NCI-H345 treated with DMSO at 0.1 percent for 48 hours (cell line): ENCODE data around the gene TAF1.
A peak's percentile ranks its signal among the peaks of the same experiment; 100 is the strongest.
"Not testable (repeated sequence)": the region's sequence is repeated elsewhere in the genome, so short reads cannot be mapped to it uniquely, and the experiment has no call there.

ENCODE experiments used
- DNase-seq: peaks from one replicate; lab custom pipeline; 2025; ENCODE audit not compliant: unreplicated experiment; lab: John Stamatoyannopoulos, UW

The TAF1 gene

GRCh38 chrX:71420686-71421085, 54.5 kb downstream of the TAF1 start:
- no peak for DNase-seq

DNA sequence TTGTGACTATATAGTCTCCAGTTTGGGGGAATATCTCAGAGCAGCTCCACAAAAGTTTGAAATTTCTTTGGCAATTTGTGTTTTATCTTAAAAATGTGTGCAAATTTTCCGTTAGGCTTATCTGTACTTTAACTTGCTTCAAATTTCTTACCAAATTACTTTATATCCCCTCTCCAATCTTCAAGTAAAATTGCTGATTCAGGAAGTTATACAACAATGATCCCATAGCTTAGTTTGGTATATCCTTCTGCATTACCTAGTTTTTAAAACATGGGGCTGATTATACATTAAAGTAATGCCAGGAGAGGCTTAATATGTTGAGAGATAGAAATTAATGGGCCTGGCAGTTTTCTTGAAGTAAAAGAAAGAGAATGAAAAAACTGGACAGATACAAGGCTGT, 66.6 kb downstream of the TAF1 start:
- DNase-seq = no peak

DNA sequence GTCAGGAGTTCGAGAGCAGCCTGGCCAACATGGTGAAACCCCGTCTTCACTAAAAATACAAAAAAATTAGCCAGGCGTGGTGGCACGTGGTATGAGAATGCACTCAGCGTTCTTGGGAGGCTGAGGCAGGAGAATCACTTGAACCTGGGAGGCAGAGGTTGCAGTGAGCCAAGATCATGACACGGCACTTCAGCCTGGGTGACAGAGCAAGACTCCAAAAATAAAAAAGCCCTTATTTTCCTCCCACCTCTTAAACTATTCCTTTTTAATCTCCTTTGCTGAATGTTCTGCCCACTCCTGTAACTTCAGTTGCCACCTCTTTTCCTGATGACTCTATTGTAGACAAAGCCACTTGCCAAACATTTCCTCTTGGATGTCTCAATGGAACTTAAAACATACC, 72.6 kb downstream of the TAF1 start:
- no peak for DNase-seq

- DNase-seq = no peak
Observed at GRCh38 chrX:71439420-71439819, 73.3 kb downstream of the TAF1 start.

DNA sequence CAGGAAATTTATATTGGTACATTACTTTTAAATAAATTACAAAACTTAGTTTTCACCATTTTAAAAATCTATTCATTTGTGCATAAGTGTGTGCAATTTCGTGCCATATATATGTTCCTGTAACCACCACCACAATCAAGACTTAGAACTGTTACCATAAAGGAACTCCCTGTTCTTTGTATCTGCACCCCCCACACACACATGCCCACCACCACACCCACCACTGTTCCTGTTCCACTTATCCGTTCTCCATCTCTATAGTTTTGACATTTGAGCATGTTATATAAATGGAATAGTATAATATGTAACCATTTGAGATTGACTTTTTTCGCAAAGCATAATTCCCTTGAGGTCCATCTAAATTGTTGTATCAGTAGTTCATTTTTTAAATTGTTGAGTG, 73.7 kb downstream of the TAF1 start:
- no peak for DNase-seq

DNA sequence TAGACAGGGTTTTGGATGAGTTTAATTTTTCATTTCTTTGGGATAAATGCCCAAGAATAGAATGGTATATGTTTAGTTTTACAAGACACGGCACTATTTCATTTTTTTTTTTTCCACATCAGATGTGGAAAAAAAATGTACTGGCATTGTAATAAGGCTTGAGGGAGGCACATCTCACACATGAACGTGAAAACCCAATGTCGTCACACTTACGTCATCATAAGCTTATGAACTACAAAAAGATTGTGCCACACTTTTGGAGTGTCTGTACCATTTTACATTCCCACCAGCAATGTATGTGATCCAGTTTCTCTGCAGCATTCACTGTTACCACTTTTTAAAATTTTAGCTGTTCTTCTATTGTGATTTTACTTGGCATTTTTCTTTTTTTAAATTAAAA, 74.2 kb downstream of the TAF1 start:
- no peak for DNase-seq

- not testable (repeated sequence) for DNase-seq
Observed at GRCh38 chrX:71441809-71442208, 75.7 kb downstream of the TAF1 start.

DNA sequence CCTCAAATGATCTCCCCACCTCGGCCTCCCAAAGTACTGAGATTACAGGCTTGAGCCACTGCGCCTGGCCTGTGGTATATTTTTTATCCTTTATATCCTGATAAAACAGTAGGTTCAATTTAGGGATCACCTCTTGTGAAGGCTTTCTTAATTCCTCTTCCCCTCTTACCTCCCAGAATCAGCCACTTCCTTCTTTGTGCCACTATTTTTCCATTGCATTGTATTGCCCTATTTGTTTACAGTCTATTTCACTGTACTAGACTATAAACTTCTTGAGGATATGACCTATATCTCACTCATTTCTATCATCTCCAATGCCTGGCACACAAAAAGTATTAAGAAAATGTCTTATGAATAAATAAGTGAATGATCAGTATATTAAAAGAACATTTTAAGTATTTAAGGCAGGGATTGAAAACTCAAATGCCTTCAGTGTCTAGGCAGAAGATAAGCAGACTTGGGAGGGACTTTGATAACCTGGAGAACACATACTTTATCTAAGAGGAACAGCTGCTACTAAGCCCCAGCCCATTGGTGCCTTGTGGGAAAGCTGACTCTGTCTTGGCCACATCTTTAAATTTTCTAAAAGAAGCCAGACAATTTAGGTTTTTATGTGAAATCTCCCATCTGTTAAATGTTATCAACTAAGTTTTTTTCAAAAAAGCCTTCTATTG, 84.4 kb downstream of the TAF1 start:
- DNase-seq = no peak

- DNase-seq = not testable (repeated sequence)
Observed at GRCh38 chrX:71451518-71451917, 85.4 kb downstream of the TAF1 start.

DNA sequence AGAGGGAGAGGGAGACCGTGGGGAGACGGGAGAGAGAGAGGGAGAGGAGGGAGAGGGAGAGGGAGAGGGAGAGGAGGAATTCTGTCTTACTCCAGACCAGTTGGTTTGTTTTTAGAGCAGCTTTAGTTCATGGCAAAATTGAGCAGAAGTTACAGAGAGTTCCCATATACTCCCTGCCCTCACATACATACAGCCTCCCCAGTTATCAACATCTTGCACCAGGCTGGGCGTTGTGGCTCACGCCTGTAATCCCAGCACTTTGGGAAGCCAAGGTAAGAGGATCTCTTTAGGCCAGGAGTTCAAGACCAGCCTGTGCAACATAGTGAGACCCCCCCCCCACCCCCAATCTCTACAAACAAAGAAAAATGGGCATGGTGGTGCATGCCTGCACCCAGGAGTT, 86.9 kb downstream of the TAF1 start:
- DNase-seq = no peak

- no peak for DNase-seq
Observed at GRCh38 chrX:71454222-71454621, 88.1 kb downstream of the TAF1 start.

- no peak for DNase-seq
Observed at GRCh38 chrX:71458866-71459265, 92.7 kb downstream of the TAF1 start.

DNA sequence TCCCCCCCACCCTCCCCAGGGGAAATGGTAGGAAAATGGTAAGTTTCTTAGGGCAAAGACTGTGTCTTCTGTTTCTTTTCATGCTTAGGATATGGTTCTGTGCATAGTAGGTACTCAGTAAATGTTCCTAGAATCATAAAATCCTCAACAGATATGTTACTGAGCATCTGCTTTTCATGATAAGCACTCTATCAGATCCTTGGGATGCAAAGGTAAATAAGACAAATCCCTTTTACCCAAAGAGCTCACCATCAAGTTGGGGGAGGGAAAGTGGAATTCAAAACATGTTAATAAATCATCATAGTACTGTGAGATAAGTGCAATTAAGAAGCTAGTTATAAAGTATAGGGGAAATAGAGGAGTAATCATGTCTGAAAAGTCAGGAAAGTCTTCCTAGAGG, 98.8 kb downstream of the TAF1 start:
- no peak for DNase-seq

- DNase-seq = no peak
Observed at GRCh38 chrX:71466979-71467523, 100.9 kb downstream of the TAF1 start.

- no peak for DNase-seq
Observed at GRCh38 chrX:71475785-71476540, 109.8 kb downstream of the TAF1 start.

DNA sequence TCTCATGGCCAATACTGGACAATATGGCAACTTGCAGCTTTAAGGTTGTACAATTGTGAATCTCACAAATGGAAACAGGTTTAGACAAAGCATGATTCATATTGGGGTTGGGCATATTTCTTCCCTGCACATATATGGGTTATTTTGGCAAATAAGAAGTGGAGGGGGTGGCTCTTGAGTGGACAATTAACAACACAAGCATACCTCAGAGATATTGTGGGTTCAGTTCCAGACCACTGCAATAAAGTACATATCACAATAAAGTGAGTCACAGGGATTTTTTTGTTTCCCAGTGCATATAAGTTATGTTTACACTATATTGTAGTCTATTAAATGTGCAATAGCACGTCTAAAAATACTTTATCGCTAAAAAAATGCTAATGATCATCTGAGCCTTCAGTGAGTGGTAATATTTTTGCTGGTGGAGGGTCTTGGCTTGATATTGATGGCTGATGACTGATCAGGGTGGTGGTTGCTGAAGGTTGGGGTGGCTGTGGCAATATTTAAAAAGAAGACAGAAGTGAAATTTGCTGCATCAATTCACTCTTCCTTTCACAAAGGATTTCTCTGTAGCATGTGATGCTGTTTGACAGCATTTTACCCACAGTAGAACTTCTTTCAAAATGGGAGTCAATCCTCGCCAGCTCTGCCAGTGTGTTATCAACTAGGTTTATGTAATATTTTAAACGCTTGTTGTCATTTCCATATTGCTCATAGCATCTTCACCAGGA, 116.2 kb downstream of the TAF1 start:
- DNase-seq = no peak

GRCh38 chrX:71487814-71488213, 121.7 kb downstream of the TAF1 start:
- no peak for DNase-seq

DNA sequence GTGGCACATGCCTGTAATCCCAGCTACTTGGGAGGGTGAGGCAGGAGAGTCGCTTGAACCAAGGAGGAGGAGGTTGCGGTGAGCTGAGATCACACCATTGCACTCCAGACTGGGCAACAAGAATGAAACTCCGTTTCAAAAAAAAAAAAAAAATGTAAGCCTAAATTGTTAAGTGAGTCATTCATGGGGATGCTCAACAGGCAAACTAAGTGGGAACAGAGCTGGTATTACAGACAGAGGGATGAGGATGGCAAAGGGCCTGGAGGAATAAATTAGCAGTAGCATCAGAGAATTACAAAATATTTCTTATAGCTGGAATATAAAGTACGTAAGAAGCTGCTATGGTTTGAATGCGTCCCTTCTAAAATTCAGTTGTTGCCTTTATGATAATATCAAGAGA, 123.4 kb downstream of the TAF1 start:
- DNase-seq = no peak

DNA sequence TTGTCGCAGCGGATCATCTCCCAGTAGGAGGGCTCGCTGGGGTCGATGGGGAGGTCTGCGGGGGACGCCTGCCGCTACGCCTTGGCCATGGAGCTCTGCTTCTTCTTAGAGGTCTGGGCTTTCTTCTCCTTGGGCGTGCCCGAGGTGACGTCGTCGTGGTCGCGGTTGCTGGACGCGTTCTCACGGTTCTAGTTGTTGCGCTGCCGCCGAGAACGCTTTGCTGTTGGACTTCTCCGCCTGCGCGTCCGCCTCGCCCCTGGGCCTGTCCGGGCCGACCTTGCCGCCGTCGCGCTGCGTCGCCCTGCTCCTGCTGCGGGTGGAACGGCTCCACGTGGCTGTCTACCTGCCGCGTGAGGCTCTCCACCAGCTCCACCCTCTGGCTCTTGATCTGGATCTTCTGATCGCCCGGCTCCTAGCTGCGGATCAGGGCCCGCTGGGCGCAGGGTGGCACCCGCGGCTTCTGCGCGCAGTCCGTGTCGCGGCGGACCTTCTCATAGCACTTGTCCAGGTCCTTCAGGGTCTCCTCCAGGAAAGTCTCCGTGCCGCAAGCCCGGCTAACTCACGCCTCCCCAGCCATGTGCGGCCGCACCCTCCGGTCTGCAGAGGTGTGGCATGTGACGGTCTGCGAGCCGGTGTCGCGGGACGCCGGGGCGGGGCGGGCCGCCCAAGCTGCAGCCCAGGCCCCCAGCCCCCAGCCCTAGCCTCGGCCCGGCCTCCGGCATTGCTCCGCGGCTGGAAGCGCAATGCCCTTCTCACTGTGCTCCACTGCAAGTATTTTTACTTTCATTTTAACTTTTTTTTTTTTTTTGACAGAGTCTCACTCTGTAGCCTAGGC, 126.3 kb downstream of the TAF1 start:
- peak; percentile 8 for DNase-seq

GRCh38 chrX:71493111-71493613, 127.0 kb downstream of the TAF1 start:
- DNase-seq = no peak

GRCh38 chrX:71495979-71496378, 129.8 kb downstream of the TAF1 start:
- DNase-seq = not testable (repeated sequence)
